ENCODE measurements around the gene SRMS.

The SRMS gene

GRCh38 chr20:63578224-63579016 lies 30.9 kb upstream of the SRMS start:
- DNase-seq (ENCODE audit: extremely low read depth, low read depth), result no peak
- no peak for TF ChIP-seq CTCF (IDR thresholded peaks at IDR 0.05; ENCODE audit: low read depth, low read length, missing control alignments)
- H3K4me3 ChIP-seq (replicated peaks; ENCODE audit: low read depth, low read length), result no peak overlapping the region

- TF ChIP-seq CTCF (IDR thresholded peaks at IDR 0.05; ENCODE audit: low read depth, low read length, missing control alignments), result no peak
- no peak overlapping the region for H3K4me3 ChIP-seq (replicated peaks; ENCODE audit: low read depth, low read length)
- no peak for DNase-seq (ENCODE audit: extremely low read depth, low read depth)
These were observed 29.9 kb upstream of the SRMS start for GRCh38 chr20:63577317-63577894.

GRCh38 chr20:63576311-63576710 lies 28.8 kb upstream of the SRMS start:
- TF ChIP-seq CTCF (IDR thresholded peaks at IDR 0.05; ENCODE audit: low read depth, low read length, missing control alignments), result no peak
- H3K4me3 ChIP-seq (replicated peaks; ENCODE audit: low read depth, low read length), result no peak overlapping the region
- DNase-seq (ENCODE audit: extremely low read depth, low read depth), result no peak

GRCh38 chr20:63574829-63575743 lies 27.5 kb upstream of the SRMS start:
- DNase-seq (ENCODE audit: extremely low read depth, low read depth), result no peak
- no peak overlapping the region for H3K4me3 ChIP-seq (replicated peaks; ENCODE audit: low read depth, low read length)
- no peak for TF ChIP-seq CTCF (IDR thresholded peaks at IDR 0.05; ENCODE audit: low read depth, low read length, missing control alignments)

GRCh38 chr20:63574156-63574828 lies 26.7 kb upstream of the SRMS start, which contains the start of gene HELZ2:
TSS of gene HELZ2 (minus strand) at chr20:63574239. CDS start at chr20:63572385, 1,854 bp downstream.
- DNase-seq (ENCODE audit: extremely low read depth, low read depth), result no peak
- peak within 1 kb of the TSS; percentile 71 for H3K4me3 ChIP-seq (replicated peaks; ENCODE audit: low read depth, low read length)
- no peak for TF ChIP-seq CTCF (IDR thresholded peaks at IDR 0.05; ENCODE audit: low read depth, low read length, missing control alignments)

GRCh38 chr20:63573647-63574131 lies 26.1 kb upstream of the SRMS start:
- no peak for TF ChIP-seq CTCF (IDR thresholded peaks at IDR 0.05; ENCODE audit: low read depth, low read length, missing control alignments)
- peak overlapping the region; percentile 71 for H3K4me3 ChIP-seq (replicated peaks; ENCODE audit: low read depth, low read length)
- no peak for DNase-seq (ENCODE audit: extremely low read depth, low read depth)

All from HFF-Myc (cell line).